ENCODE data around the gene PPDPF.
A peak's percentile ranks its signal among the peaks of the same experiment; 100 is the strongest.

Gene PPDPF

GRCh38 chr20:63487781-63488241, 32.8 kb upstream of the PPDPF start:
- DNase-seq, result no peak

GRCh38 chr20:63488315-63489251, 32.0 kb upstream of the PPDPF start:
- no peak for DNase-seq

GRCh38 chr20:63490416-63490815, 30.1 kb upstream of the PPDPF start:
- DNase-seq, result no peak

GRCh38 chr20:63491078-63491477, 29.5 kb upstream of the PPDPF start:
- DNase-seq, result no peak

GRCh38 chr20:63491635-63492230, 28.8 kb upstream of the PPDPF start:
- DNase-seq, result no peak

GRCh38 chr20:63492518-63492917, 28.0 kb upstream of the PPDPF start:
- DNase-seq, result no peak

- no peak for DNase-seq
Observed at GRCh38 chr20:63492982-63493381, 27.6 kb upstream of the PPDPF start.

- DNase-seq, result no peak
Observed at GRCh38 chr20:63493563-63494020, 27.0 kb upstream of the PPDPF start.

- no peak for DNase-seq
Observed at GRCh38 chr20:63494084-63494419, 26.5 kb upstream of the PPDPF start.

GRCh38 chr20:63494420-63495166, 26.0 kb upstream of the PPDPF start:
- no peak for DNase-seq

GRCh38 chr20:63495167-63495720, 25.3 kb upstream of the PPDPF start:
- DNase-seq, result no peak

- peak; percentile 55 to 75 (median 71) for DNase-seq
Observed at GRCh38 chr20:63495741-63496595, 24.6 kb upstream of the PPDPF start.

- DNase-seq, result no peak
Observed at GRCh38 chr20:63496596-63497120, 23.9 kb upstream of the PPDPF start.

- no peak for DNase-seq
Observed at GRCh38 chr20:63497138-63497945, 23.2 kb upstream of the PPDPF start.

- DNase-seq, result no peak
Observed at GRCh38 chr20:63497946-63498935, 22.3 kb upstream of the PPDPF start.

- DNase-seq, result peak in 4 of 5 donors; percentile 40 to 64 (median 48)
Observed at GRCh38 chr20:63498960-63499337, 21.6 kb upstream of the PPDPF start, which contains the start of gene EEF1A2. EEF1A2 (minus strand) TSS chr20:63499083; CDS start chr20:63497763, 1,320 bp downstream.

- no peak for DNase-seq
Observed at GRCh38 chr20:63499338-63499969, 21.1 kb upstream of the PPDPF start.

GRCh38 chr20:63500151-63500901, 20.2 kb upstream of the PPDPF start:
- no peak for DNase-seq
